ENCODE results near the gene SLC4A3. TPM values are rescaled to one million over a fixed set of nuclear protein-coding genes. Genes with fewer than 3 reads are reported as not detected.

Gene SLC4A3
- total RNA-seq, 1 experiment from 2014 or later, result 7.3 TPM

DNA sequence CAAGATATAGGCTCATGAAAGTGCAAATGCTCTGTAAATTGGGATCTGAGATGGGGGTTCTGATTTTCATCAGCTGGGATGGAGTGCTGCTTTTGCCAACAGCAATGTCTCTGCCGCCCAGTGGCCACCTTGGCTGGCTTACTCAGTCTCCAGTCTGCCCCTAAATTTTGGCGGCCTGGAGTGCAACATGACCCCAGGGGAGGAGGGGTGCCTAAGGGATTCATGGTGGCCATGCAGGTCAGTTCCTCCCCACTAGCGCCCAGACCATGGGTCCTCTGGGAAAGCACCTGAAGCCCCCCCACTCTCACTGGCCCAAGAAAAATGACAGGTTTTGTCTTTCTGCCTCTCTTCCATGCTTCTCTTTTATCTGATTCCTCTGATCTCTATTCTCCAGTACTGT, 45.0 kb downstream of the SLC4A3 start:
- BruUV-seq (replicated peaks), result no TSS peak
- Histone ChIP-seq H3K9me2 (ENCODE audit: insufficient read depth) (no peaks in the 10 kb centered on the region), H3K36me3 (ENCODE audit: low read depth) (no peaks in the 10 kb centered on the region), H4K20me1 (ENCODE audit: insufficient read depth) (no peaks in the 10 kb centered on the region), H3K27ac (no peak overlapping the region), H3K9me3 (ENCODE audit: insufficient read depth, low read depth) (no peaks in the 10 kb centered on the region), H3K4me2 (no peak overlapping the region), H3K4me1 (replicated peaks; ENCODE audit: insufficient read depth) (peaks cover 16% of the 10 kb centered on the region), H3K79me2 (ENCODE audit: low read depth) (no peaks in the 10 kb centered on the region), H3K4me3 (no peak overlapping the region), H3K27me3 (ENCODE audit: insufficient read depth, low read depth) (no peaks in the 10 kb centered on the region), H3F3A (ENCODE audit: insufficient read depth, low read depth) (0 out of 2 replicates have a peak, but pooled peaks cover 3% of the 10 kb centered on the region), H2AFZ (no peak overlapping the region)
- intact Hi-C loops (cut with micrococcal nuclease; ENCODE audit: unreplicated experiment), result no loop called here
- POLR2A ChIA-PET (ENCODE audit: unreplicated experiment), result no interaction called here
- DNase-seq, result no peak
- CTCF ChIA-PET, result no interaction called here
- no peak for TF ChIP-seq EZH2 (IDR thresholded peaks at IDR 0.05; ENCODE audit: low read depth)
- TF ChIP-seq, protein P1, sequence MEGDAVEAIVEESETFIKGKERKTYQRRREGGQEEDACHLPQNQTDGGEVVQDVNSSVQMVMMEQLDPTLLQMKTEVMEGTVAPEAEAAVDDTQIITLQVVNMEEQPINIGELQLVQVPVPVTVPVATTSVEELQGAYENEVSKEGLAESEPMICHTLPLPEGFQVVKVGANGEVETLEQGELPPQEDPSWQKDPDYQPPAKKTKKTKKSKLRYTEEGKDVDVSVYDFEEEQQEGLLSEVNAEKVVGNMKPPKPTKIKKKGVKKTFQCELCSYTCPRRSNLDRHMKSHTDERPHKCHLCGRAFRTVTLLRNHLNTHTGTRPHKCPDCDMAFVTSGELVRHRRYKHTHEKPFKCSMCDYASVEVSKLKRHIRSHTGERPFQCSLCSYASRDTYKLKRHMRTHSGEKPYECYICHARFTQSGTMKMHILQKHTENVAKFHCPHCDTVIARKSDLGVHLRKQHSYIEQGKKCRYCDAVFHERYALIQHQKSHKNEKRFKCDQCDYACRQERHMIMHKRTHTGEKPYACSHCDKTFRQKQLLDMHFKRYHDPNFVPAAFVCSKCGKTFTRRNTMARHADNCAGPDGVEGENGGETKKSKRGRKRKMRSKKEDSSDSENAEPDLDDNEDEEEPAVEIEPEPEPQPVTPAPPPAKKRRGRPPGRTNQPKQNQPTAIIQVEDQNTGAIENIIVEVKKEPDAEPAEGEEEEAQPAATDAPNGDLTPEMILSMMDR (conservative IDR thresholded peaks at IDR 0.05), result no peak

DNA sequence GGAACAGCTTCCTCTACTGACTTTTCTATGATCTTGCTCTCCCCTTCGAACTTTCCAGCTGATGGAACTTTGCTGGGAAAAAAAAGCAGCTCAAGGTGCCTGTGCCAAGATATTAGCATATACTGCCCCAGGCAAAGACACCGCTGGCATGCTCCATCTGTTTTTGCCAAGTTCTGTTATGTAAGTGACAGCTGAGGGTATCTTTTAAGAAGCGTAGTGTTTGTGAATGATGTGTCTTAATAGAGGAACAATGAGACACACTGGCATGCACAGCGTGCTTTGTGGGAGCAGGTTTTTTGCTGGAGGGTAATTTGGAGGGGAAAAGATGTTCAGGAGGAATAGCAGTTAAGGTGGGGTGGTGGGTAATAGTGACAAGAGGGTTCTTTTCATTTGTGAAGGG, 47.8 kb downstream of the SLC4A3 start:
- Histone ChIP-seq H3K9me2 (ENCODE audit: insufficient read depth) (no peaks in the 10 kb centered on the region), H3K9me3 (ENCODE audit: insufficient read depth, low read depth) (no peaks in the 10 kb centered on the region; the same call in 1 of the 2 replicates), H3K4me2 (peak overlapping the region; percentile 9; the same call in 1 of the 2 replicates), H3K27ac (no peak overlapping the region), H2AFZ (no peak overlapping the region), H3K4me1 (replicated peaks; ENCODE audit: insufficient read depth) (peaks cover 25% of the 10 kb centered on the region), H3K4me3 (no peak overlapping the region), H4K20me1 (ENCODE audit: insufficient read depth) (no peaks in the 10 kb centered on the region), H3K36me3 (ENCODE audit: low read depth) (no peaks in the 10 kb centered on the region), H3K79me2 (ENCODE audit: low read depth) (no peaks in the 10 kb centered on the region), H3F3A (ENCODE audit: insufficient read depth, low read depth) (0 out of 2 replicates have a peak, but pooled peaks cover 3% of the 10 kb centered on the region), H3K27me3 (ENCODE audit: insufficient read depth, low read depth) (no peaks in the 10 kb centered on the region)
- ChIA-PET CTCF (interaction anchor here (0.6 kb wide), 1 partner anchor 13 kb away, joined by 3 read pairs; no protein-coding TSS in a partner anchor), POLR2A (ENCODE audit: unreplicated experiment) (interaction anchor here (0.6 to 1.1 kb wide), 3 partner anchors 10 to 30 kb away, joined by 4 to 5 read pairs (median 5); no protein-coding TSS in a partner anchor)
- TF ChIP-seq, protein P1 (conservative IDR thresholded peaks at IDR 0.05), result no peak
- peak; percentile 62 to 70 for DNase-seq
- intact Hi-C loops (cut with micrococcal nuclease; ENCODE audit: unreplicated experiment), result no loop called here
- BruUV-seq (replicated peaks), result no TSS peak

DNA sequence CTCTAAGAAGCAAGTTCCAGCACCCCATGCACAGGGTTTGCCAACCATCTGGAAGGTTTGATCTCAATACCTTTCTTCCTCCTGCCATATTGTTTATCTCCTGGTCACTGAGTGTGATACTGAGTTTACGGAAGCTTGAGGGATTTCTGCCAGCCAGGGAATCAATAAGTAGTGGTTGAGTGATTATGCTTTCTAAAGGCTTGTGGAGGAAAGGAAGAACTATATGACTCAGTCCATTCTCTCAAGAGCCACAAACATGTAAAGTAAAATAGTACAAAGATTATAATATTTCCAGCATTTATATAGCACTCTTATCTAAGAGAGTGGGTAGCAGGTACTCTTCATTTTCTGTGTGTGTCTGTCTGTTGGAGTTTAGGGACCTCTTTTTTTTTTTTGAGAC, 49.2 kb downstream of the SLC4A3 start:
- Histone ChIP-seq H3F3A (ENCODE audit: insufficient read depth, low read depth) (0 out of 2 replicates have a peak, but pooled peaks cover 3% of the 10 kb centered on the region), H2AFZ (no peak overlapping the region), H3K27me3 (ENCODE audit: insufficient read depth, low read depth) (no peaks in the 10 kb centered on the region), H3K4me2 (no peak overlapping the region), H3K9me2 (ENCODE audit: insufficient read depth) (no peaks in the 10 kb centered on the region), H3K27ac (no peak overlapping the region), H4K20me1 (ENCODE audit: insufficient read depth) (no peaks in the 10 kb centered on the region), H3K9me3 (ENCODE audit: insufficient read depth, low read depth) (no peaks in the 10 kb centered on the region; the same call in 1 of the 2 replicates), H3K4me1 (replicated peaks; ENCODE audit: insufficient read depth) (peaks cover 25% of the 10 kb centered on the region), H3K79me2 (ENCODE audit: low read depth) (no peaks in the 10 kb centered on the region), H3K36me3 (ENCODE audit: low read depth) (no peaks in the 10 kb centered on the region), H3K4me3 (no peak overlapping the region)
- no TSS peak for BruUV-seq (replicated peaks)
- DNase-seq, result no peak
- ChIA-PET POLR2A (ENCODE audit: unreplicated experiment) (no interaction called here), CTCF (no interaction called here)
- intact Hi-C loops (cut with micrococcal nuclease; ENCODE audit: unreplicated experiment), result no loop called here
- no peak for TF ChIP-seq EZH2 (IDR thresholded peaks at IDR 0.05; ENCODE audit: low read depth)
- TF ChIP-seq, protein P1 (conservative IDR thresholded peaks at IDR 0.05), result no peak
